Right lobe of liver (tissue), 6 donors: ENCODE measurements around the gene VSTM4. TPM values are rescaled to one million over a fixed set of nuclear protein-coding genes. Genes with fewer than 3 reads are reported as not detected.

Experiments
- ATAC-seq, 4 donors: fragments of 200-7000 bp; cut with Tn5 transposase; one replicate each; pipeline ENCODE4 v1.9.1; 2020; ENCODE audit warnings: mild to moderate bottlenecking in 4 of 4, moderate library complexity in 4 of 4
- DNase-seq, 3 donors: peaks; one replicate each; pipeline ENCODE4 v3.0.0-alpha.2; 2020
- H3K27ac ChIP-seq, 3 donors: fragments of 200-600 bp; one replicate each; pipeline ENCODE4 v1.8.0; 2022
- H3K27me3 ChIP-seq, 2 donors: fragments of 200-600 bp; one replicate each; pipeline ENCODE4 v1.8.0; 2022
- H3K36me3 ChIP-seq, 4 donors: fragments of 200-600 bp; sonication (generic) in 1 of 4; one replicate each; pipeline versions ENCODE4 v1.5.1 to v1.8.0; 2017 to 2022; ENCODE audit warnings: control low read depth in 1 of 4
- H3K4me1 ChIP-seq, 4 donors: fragments of 200-600 bp; sonication (generic) in 1 of 4; one replicate each; pipeline versions ENCODE4 v1.5.1 to v1.8.0; 2017 to 2022; ENCODE audit warnings: control low read depth in 1 of 4
- H3K4me3 ChIP-seq, 3 donors: fragments of 200-600 bp; one replicate each; pipeline ENCODE4 v1.8.0; 2022
- H3K9me3 ChIP-seq, 4 donors: fragments of 200-600 bp; sonication (generic) in 1 of 4; one replicate each; pipeline versions ENCODE4 v1.5.1 to v1.8.0; 2017 to 2022; ENCODE audit warnings: control low read depth in 1 of 4
- POLR2A ChIP-seq: fragments of 450-650 bp; IDR thresholded peaks from one replicate; pipeline ENCODE4 v1.6.1; 2017; ENCODE audit warnings: antibody characterized with exemption, mild to moderate bottlenecking
- WGBS: methylation state at CpG from one replicate; pipeline ENCODE4 v1.1.6; 2018; ENCODE audit warnings: low coverage, low lambda C conversion rate; ENCODE audit not compliant: insufficient coverage; ENCODE audit errors: missing lambda C conversion rate; 5-methylcytosine and 5-hydroxymethylcytosine counted together
- intact Hi-C, 2 donors: fragments of 100-400 bp; cut with DNase I; formaldehyde crosslinking; loops; one replicate each; pipeline versions ENCODE4 v1.11.2 to v1.14.1; 2022
- total RNA-seq, 6 experiments: library from RNA; depleted of rRNA in 2 of 6; stranded (reverse); fragments of >200 nt in 2 of 6; fragmentation: NEBNext Ultra II Directional in 3 of 6; extraction: Animal tissue kit (Norgen Biotek cat#: 25700) in 3 of 6; gene quantifications; one replicate each; pipeline versions ENCODE4 v1.1.0 to v1.2.4, GENCODE V29; 2016 to 2023
- TF ChIP-seq, protein P1 (sequence below), 4 donors: fragments of 200-600 bp in 3 of 4; fragments of 450-650 bp in 1 of 4; IDR thresholded peaks; one replicate each; pipeline versions ENCODE4 v1.5.1 to v1.8.0; 2016 to 2022; ENCODE audit warnings: antibody characterized with exemption in 4 of 4, mild to moderate bottlenecking in 2 of 4
- donor health status: DM: no; HTN: yes; CAD: no.
- donor health status: DM: no; HTN: no; CAD: no.
- donor health status: DM: no; HTN: no; CAD: no.
- donor health status: DM: no; HTN: yes; CAD: no.
- donor health status: DM: no; HTN: yes; CAD: no.

VSTM4 gene
- total RNA-seq, 6 experiments from 2014 or later: 2.1 to 6.6 (median 3.1) TPM

DNA sequence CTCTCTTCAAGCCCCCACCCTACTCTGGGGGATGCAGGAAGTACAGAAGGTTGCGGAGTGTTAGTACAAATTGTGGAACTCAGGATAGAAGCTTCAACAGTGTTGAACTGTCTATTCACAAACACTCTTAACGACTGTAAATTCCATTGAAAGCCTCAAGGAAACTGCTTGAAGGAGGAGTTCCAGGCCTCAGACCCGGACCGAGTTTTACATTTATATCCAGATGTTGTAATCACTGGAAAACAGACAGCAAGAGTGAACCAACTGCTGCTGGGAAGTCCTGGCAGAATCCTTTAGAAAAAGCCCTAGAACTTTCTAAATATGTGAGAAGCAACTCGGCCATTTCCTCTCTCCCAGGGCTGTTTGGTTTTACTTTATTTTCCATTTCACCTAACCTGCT is 91.6 kb downstream of the VSTM4 start:
- no peaks in the 10 kb centered on the region for H3K27me3 ChIP-seq
- ATAC-seq (no peak), DNase-seq (no peak)
- H3K4me1 ChIP-seq: peaks cover 0 to 34% (median 9%) of the 10 kb centered on the region in 4 donors
- H3K4me3 ChIP-seq: no peak overlapping the region
- H3K9me3 ChIP-seq: no peaks in the 10 kb centered on the region
- no peaks in the 10 kb centered on the region for H3K36me3 ChIP-seq
- 60% methylated on average over 5 of the region's 5 CpGs for WGBS
- H3K27ac ChIP-seq: peak overlapping the region in 1 of 3 donors; percentile 1
- TF ChIP-seq POLR2A: no peak
- TF ChIP-seq, protein P1, sequence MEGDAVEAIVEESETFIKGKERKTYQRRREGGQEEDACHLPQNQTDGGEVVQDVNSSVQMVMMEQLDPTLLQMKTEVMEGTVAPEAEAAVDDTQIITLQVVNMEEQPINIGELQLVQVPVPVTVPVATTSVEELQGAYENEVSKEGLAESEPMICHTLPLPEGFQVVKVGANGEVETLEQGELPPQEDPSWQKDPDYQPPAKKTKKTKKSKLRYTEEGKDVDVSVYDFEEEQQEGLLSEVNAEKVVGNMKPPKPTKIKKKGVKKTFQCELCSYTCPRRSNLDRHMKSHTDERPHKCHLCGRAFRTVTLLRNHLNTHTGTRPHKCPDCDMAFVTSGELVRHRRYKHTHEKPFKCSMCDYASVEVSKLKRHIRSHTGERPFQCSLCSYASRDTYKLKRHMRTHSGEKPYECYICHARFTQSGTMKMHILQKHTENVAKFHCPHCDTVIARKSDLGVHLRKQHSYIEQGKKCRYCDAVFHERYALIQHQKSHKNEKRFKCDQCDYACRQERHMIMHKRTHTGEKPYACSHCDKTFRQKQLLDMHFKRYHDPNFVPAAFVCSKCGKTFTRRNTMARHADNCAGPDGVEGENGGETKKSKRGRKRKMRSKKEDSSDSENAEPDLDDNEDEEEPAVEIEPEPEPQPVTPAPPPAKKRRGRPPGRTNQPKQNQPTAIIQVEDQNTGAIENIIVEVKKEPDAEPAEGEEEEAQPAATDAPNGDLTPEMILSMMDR (IDR thresholded peaks at IDR 0.05): no peak
- intact Hi-C loops: no loop called here

DNA sequence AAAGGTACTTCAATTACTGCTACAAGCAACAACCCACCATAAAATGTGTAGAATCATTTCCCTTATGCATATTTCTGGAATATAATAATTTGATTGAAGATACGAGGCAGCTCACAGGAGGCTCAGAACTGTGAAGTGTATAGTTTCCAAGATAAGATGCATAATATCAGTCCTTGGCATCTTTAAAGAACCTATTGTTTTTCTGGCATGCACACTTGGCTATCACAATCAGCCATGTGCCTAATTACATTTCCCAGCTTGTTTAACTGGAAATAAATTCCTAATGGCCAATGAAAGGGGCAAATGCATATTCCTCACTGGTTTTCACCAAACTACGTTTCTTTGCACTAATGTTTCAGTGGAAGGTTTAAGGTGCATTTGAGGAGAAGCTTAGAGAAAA is 92.3 kb downstream of the VSTM4 start:
- DNase-seq: no peak
- intact Hi-C loops: no loop called here
- whole genome bisulfite sequencing: 57% methylated on average over 2 of the region's 2 CpGs
- Histone ChIP-seq H3K36me3 (no peaks in the 10 kb centered on the region), H3K4me3 (no peak overlapping the region), H3K4me1 (peaks cover 0 to 29% (median 6%) of the 10 kb centered on the region in 4 donors), H3K27ac (peak overlapping the region in 1 of 3 donors; percentile 1), H3K9me3 (no peaks in the 10 kb centered on the region), H3K27me3 (no peaks in the 10 kb centered on the region)
- TF ChIP-seq POLR2A: no peak
- TF ChIP-seq, protein P1 (IDR thresholded peaks at IDR 0.05): no peak
- ATAC-seq: no peak

DNA sequence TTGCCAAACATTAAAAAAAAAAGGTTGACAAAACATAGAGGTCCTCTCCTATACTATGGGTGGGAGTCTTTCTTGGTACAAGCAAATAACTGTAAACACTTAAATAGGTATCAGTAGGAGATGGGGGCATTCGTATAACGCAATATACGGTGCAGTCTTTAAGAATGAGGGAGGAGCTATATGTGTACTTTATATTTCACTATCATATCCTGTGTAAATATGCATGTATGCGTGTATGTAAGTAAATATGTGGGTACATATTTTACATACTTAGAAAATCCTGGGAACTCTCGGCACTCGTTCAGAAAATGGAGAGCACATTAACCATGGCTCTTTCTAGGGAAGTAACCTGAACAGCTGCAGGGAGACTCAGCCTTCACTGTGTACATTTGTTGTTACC is 93.6 kb downstream of the VSTM4 start:
- no peak for TF ChIP-seq POLR2A
- TF ChIP-seq, protein P1 (IDR thresholded peaks at IDR 0.05): no peak
- Histone ChIP-seq H3K36me3 (no peaks in the 10 kb centered on the region), H3K27ac (no peak overlapping the region), H3K4me3 (no peak overlapping the region), H3K27me3 (no peaks in the 10 kb centered on the region), H3K9me3 (no peaks in the 10 kb centered on the region), H3K4me1 (peaks cover 0 to 32% (median 5%) of the 10 kb centered on the region in 4 donors)
- intact Hi-C loops: no loop called here
- 87% methylated on average over 6 of the region's 6 CpGs for WGBS
- ATAC-seq (no peak), DNase-seq (no peak)

DNA sequence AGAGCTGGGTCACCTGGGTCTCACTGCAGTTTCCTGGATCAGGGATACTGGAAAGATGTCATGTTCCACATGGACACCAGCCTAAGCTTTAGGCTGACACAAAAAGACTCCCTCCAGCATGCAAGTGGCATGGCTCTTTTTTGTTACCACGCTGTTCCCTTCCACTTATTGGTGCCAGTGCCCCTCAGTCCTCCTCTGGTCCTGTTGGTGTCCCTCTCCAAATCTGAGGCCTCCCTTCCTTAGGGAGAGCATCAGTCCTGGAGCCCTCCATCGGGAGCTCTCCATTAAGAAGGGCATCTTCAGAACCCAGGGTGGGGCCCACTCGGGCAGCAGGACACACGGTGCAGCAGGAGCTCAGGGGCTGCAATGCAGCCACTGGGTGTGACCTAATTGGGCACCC is 99.6 kb downstream of the VSTM4 start:
- TF ChIP-seq, protein P1 (IDR thresholded peaks at IDR 0.05): no peak
- TF ChIP-seq POLR2A: no peak
- Histone ChIP-seq H3K9me3 (no peaks in the 10 kb centered on the region), H3K27ac (no peak overlapping the region), H3K4me1 (peaks cover 0 to 8% (median 0%) of the 10 kb centered on the region in 4 donors), H3K36me3 (no peaks in the 10 kb centered on the region), H3K27me3 (no peaks in the 10 kb centered on the region), H3K4me3 (no peak overlapping the region)
- 100% methylated on average over 1 of the region's 4 CpGs for WGBS
- ATAC-seq (no peak), DNase-seq (no peak)
- intact Hi-C loops: no loop called here

DNA sequence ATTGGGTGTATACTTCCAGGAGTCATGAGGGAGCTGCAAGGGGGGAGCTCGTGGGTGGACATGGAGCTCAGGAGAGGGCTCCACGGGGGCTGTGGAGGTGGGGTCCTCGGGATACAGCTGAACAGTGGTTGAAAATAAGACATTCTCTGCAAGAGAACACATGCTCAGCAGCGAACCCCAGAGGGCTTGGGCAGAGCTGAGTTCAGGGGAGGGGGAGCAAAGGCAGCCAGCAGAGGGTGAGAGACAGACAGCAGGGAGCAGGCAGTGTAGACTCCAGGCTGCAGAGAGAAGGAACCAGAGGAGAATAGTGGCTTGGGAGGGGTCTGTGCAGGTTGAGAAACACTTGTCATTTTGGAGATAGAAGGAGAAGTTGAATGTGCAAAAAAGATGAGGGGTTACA is 102.7 kb downstream of the VSTM4 start:
- ATAC-seq: no peak
- H3K27ac ChIP-seq: no peak overlapping the region
- H3K36me3 ChIP-seq: no peaks in the 10 kb centered on the region
- no peaks in the 10 kb centered on the region for H3K27me3 ChIP-seq
- intact Hi-C loops: no loop called here
- no peak for DNase-seq
- no peaks in the 10 kb centered on the region for H3K9me3 ChIP-seq
- H3K4me3 ChIP-seq: no peak overlapping the region
- peaks cover 0 to 3% (median 0%) of the 10 kb centered on the region in 4 donors for H3K4me1 ChIP-seq
- no peak for TF ChIP-seq POLR2A
- 71% methylated on average over 2 of the region's 4 CpGs for WGBS
